ENCODE data around the gene RRAD.

The RRAD gene

DNA sequence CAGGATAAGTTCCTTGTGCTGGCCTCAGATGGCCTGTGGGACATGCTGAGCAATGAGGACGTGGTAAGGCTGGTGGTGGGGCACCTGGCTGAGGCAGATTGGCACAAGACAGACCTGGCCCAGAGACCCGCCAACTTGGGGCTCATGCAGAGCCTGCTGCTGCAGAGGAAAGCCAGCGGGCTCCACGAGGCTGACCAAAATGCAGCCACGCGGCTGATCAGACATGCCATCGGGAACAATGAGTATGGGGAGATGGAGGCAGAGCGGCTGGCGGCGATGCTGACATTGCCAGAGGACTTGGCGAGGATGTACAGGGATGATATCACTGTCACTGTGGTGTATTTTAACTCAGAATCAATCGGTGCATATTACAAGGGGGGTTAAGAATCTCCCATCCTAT is 39.8 kb downstream of the RRAD start:
- H3K4me1 ChIP-seq (ENCODE audit: control insufficient read depth, insufficient read depth, low read length), result peaks cover 8% of the 10 kb centered on the region
- peaks cover 12 to 35% of the 10 kb centered on the region in 2 experiments; a peak in 2 of 3 replicates for H3K36me3 ChIP-seq (ENCODE audit: control insufficient read depth in 2 of 2, insufficient read depth in 1 of 2, low read length in 2 of 2)
- H3K9me3 ChIP-seq (ENCODE audit: control insufficient read depth, insufficient read depth, low read depth, low read length), result no peaks in the 10 kb centered on the region
- H3K4me3 ChIP-seq (ENCODE audit: low read depth, low read length), result no peak overlapping the region
- POLR2A ChIA-PET, result no interaction called here
- no peak for TF ChIP-seq ZNF561 (tag by site-specific recombination; IDR thresholded peaks at IDR 0.05; ENCODE audit: borderline replicate concordance)
- TF ChIP-seq, protein P1, sequence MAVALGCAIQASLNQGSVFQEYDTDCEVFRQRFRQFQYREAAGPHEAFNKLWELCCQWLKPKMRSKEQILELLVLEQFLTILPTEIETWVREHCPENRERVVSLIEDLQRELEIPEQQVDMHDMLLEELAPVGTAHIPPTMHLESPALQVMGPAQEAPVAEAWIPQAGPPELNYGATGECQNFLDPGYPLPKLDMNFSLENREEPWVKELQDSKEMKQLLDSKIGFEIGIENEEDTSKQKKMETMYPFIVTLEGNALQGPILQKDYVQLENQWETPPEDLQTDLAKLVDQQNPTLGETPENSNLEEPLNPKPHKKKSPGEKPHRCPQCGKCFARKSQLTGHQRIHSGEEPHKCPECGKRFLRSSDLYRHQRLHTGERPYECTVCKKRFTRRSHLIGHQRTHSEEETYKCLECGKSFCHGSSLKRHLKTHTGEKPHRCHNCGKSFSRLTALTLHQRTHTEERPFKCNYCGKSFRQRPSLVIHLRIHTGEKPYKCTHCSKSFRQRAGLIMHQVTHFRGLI (tag by site-specific recombination; IDR thresholded peaks at IDR 0.05), result no peak
- no peak overlapping the region for H3K27ac ChIP-seq (ENCODE audit: extremely low read depth, low read depth, low read length)
- CTCF ChIA-PET, result interaction anchor here (0.7 to 1.6 kb wide), 2 partner anchors 9 to 146 kb away, joined by 3 to 14 read pairs; no protein-coding TSS in a partner anchor

- CTCF ChIA-PET, result interaction anchor here (0.6 to 1.4 kb wide), 4 partner anchors 8 to 165 kb away, joined by 3 to 6 read pairs (median 4); no protein-coding TSS in a partner anchor
- no peak for TF ChIP-seq ZNF747 (tag by site-specific recombination; IDR thresholded peaks at IDR 0.05)
- TF ChIP-seq ZNF121 (tag by site-specific recombination; IDR thresholded peaks at IDR 0.05), result peak; percentile 65; the same call in 1 of the 2 replicates
- TF ChIP-seq ZNF837 (tag by site-specific recombination; IDR thresholded peaks at IDR 0.05), result no peak
- no peak for TF ChIP-seq ZNF501 (tag by site-specific recombination; IDR thresholded peaks at IDR 0.05)
- H3K9me3 ChIP-seq (ENCODE audit: control insufficient read depth, insufficient read depth, low read depth, low read length), result no peaks in the 10 kb centered on the region
- no peak overlapping the region for H3K27ac ChIP-seq (ENCODE audit: extremely low read depth, low read depth, low read length)
- no peak overlapping the region for H3K4me3 ChIP-seq (ENCODE audit: low read depth, low read length)
- H3K36me3 ChIP-seq (ENCODE audit: control insufficient read depth in 2 of 2, insufficient read depth in 1 of 2, low read length in 2 of 2), result peaks cover 4 to 30% of the 10 kb centered on the region in 2 experiments; a peak in 2 of 3 replicates
- H3K4me1 ChIP-seq (ENCODE audit: control insufficient read depth, insufficient read depth, low read length), result peaks cover 8% of the 10 kb centered on the region
- POLR2A ChIA-PET, result no interaction called here
Measured at GRCh38 chr16:66882702-66883101, 42.6 kb downstream of the RRAD start.

DNA sequence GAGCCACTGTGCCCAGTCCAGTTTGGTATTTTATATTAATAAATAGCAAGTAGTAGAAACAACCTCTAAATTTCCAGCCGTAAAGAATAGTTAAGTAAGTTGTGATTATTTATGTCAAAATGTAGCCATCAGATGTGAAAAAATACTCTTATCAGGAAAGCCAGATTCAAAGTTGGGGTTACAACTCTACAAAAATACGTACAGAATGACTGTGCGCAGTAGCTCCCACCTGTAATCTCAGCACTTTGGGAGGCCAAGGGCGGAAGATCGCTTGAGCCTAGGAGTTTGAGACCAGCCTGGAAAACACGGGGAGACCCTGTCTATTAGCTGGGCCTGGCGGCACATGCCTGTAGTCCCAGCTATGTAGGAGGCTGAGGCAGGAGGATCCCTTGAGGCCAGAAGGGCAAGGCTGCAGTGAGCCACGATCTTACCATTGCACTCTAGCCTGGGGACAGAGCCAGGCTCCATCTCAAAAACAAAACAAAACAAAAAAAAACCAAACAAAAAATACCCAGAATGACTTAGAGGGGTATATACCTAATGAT is 43.3 kb downstream of the RRAD start:
- Histone ChIP-seq H3K36me3 (ENCODE audit: control insufficient read depth in 2 of 2, insufficient read depth in 1 of 2, low read length in 2 of 2) (peaks cover 4 to 30% of the 10 kb centered on the region in 2 experiments; a peak in 2 of 3 replicates), H3K4me3 (ENCODE audit: low read depth, low read length) (no peak overlapping the region), H3K4me1 (ENCODE audit: control insufficient read depth, insufficient read depth, low read length) (peaks cover 5% of the 10 kb centered on the region), H3K9me3 (ENCODE audit: control insufficient read depth, insufficient read depth, low read depth, low read length) (no peaks in the 10 kb centered on the region), H3K27ac (ENCODE audit: extremely low read depth, low read depth, low read length) (no peak overlapping the region)
- no peak for TF ChIP-seq PRDM1 (tag by site-specific recombination; IDR thresholded peaks at IDR 0.05)
- TF ChIP-seq, protein P2, sequence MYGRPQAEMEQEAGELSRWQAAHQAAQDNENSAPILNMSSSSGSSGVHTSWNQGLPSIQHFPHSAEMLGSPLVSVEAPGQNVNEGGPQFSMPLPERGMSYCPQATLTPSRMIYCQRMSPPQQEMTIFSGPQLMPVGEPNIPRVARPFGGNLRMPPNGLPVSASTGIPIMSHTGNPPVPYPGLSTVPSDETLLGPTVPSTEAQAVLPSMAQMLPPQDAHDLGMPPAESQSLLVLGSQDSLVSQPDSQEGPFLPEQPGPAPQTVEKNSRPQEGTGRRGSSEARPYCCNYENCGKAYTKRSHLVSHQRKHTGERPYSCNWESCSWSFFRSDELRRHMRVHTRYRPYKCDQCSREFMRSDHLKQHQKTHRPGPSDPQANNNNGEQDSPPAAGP (tag by site-specific recombination; IDR thresholded peaks at IDR 0.05), result no peak
- no peak for TF ChIP-seq FEZF1 (tag by site-specific recombination; IDR thresholded peaks at IDR 0.05)
- TF ChIP-seq ZNF211 (tag by site-specific recombination; IDR thresholded peaks at IDR 0.05; ENCODE audit: low read depth), result no peak
- TF ChIP-seq, protein P3, sequence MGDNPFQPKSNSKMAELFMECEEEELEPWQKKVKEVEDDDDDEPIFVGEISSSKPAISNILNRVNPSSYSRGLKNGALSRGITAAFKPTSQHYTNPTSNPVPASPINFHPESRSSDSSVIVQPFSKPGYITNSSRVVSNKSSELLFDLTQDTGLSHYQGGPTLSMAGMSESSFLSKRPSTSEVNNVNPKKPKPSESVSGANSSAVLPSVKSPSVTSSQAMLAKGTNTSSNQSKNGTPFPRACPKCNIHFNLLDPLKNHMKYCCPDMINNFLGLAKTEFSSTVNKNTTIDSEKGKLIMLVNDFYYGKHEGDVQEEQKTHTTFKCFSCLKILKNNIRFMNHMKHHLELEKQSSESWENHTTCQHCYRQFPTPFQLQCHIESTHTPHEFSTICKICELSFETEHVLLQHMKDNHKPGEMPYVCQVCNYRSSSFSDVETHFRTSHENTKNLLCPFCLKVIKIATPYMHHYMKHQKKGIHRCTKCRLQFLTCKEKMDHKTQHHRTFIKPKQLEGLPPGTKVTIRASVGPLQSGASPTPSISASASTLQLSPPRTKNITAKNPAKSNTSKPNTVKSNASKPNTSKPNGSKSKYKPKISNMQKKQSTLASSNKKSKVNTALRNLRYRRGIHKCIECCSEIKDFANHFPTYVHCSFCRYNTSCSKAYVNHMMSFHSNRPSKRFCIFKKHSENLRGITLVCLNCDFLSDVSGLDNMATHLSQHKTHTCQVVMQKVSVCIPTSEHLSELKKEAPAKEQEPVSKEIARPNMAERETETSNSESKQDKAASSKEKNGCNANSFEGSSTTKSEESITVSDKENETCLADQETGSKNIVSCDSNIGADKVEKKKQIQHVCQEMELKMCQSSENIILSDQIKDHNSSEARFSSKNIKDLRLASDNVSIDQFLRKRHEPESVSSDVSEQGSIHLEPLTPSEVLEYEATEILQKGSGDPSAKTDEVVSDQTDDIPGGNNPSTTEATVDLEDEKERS (tag by site-specific recombination; IDR thresholded peaks at IDR 0.05), result no peak
- TF ChIP-seq ZNF791 (tag by site-specific recombination; IDR thresholded peaks at IDR 0.05), result no peak
- TF ChIP-seq ZNF350 (tag by site-specific recombination; IDR thresholded peaks at IDR 0.05), result no peak
- no peak for TF ChIP-seq HOXA7 (CRISPR knock-in tag; IDR thresholded peaks at IDR 0.05; ENCODE audit: borderline replicate concordance)
- no peak for TF ChIP-seq ZNF19 (tag by site-specific recombination; IDR thresholded peaks at IDR 0.05; ENCODE audit: low read depth)
- ChIA-PET CTCF (interaction anchor here (0.6 to 2.4 kb wide), 12 partner anchors 8 to 478 kb away, joined by 3 to 16 read pairs (median 4); partner anchors contain the start of gene NAE1), POLR2A (interaction anchor here (2.3 kb wide), 1 partner anchor 18 kb away, joined by 8 read pairs; no protein-coding TSS in a partner anchor)

All from HEK293 (cell line).